AG04450 (cell line): ENCODE measurements around the gene TNK2. TPM values are rescaled to one million over a fixed set of nuclear protein-coding genes. Genes with fewer than 3 reads are reported as not detected.

Experiments used
- CTCF ChIA-PET: fragments of 300-600, 350-600 bp; formaldehyde crosslinking; extraction: SDS; loops from one replicate; lab custom pipeline; 2022; ENCODE audit warnings: antibody characterized with exemption, inconsistent platforms; lab: Charles Lee
- POLR2A ChIA-PET: fragments of 350-600 bp; formaldehyde crosslinking; extraction: SDS; loops from one replicate; lab custom pipeline; 2021; ENCODE audit warnings: antibody characterized with exemption, inconsistent platforms; lab: Yijun Ruan, JAX
- DNase-seq: peaks from one replicate; pipeline ENCODE4 v3.0.0-alpha.2; 2011; ENCODE audit warnings: low read depth, low spot score
- H3K27ac ChIP-seq: one replicate; pipeline ENCODE4 v1.5.1; 2012; ENCODE audit warnings: low read depth, low read length, control low read depth
- H3K27me3 ChIP-seq: one replicate; pipeline ENCODE4 v1.6.0; 2012; ENCODE audit warnings: low read length; ENCODE audit not compliant: control insufficient read depth, insufficient read depth
- H3K4me3 ChIP-seq: 2 replicates; pipeline ENCODE4 v1.5.1; 2011; ENCODE audit warnings: mild to moderate bottlenecking, low read depth, low read length, control low read depth
- H3K9me3 ChIP-seq: 2 replicates; pipeline ENCODE4 v1.5.1; 2012; ENCODE audit warnings: low read length; ENCODE audit not compliant: control insufficient read depth, insufficient read depth
- polyA plus RNA-seq: library from polyadenylated mRNA; depleted of rRNA; stranded (reverse); fragments of >200 nt; gene quantifications from 2 replicates; pipeline ENCODE4 v1.2.3, GENCODE V29; 2011
- TF ChIP-seq, protein P1 (sequence below): IDR thresholded peaks from 2 replicates; pipeline ENCODE4 v1.5.1; 2011; ENCODE audit warnings: low read depth, low read length, control low read depth, inconsistent platforms

The TNK2 gene
- polyA plus RNA-seq, 1 experiment, result 2.7 TPM

GRCh38 chr3:195892105-195893043, 16.0 kb downstream of the TNK2 start:
- no peak overlapping the region for H3K27ac ChIP-seq
- no peaks in the 10 kb centered on the region for H3K27me3 ChIP-seq
- H3K4me3 ChIP-seq, result peak overlapping the region; percentile 37
- no peaks in the 10 kb centered on the region; the same call in 1 of the 2 replicates for H3K9me3 ChIP-seq
- ChIA-PET POLR2A (interaction anchor here (0.8 to 0.9 kb wide), 2 partner anchors 10 to 16 kb away, joined by 3 read pairs; partner anchors contain the start of gene TNK2), CTCF (interaction anchor here (0.8 to 7.1 kb wide), 6 partner anchors 10 to 38 kb away, joined by 3 to 143 read pairs (median 64); partner anchors contain the start of gene TNK2)
- TF ChIP-seq, protein P1, sequence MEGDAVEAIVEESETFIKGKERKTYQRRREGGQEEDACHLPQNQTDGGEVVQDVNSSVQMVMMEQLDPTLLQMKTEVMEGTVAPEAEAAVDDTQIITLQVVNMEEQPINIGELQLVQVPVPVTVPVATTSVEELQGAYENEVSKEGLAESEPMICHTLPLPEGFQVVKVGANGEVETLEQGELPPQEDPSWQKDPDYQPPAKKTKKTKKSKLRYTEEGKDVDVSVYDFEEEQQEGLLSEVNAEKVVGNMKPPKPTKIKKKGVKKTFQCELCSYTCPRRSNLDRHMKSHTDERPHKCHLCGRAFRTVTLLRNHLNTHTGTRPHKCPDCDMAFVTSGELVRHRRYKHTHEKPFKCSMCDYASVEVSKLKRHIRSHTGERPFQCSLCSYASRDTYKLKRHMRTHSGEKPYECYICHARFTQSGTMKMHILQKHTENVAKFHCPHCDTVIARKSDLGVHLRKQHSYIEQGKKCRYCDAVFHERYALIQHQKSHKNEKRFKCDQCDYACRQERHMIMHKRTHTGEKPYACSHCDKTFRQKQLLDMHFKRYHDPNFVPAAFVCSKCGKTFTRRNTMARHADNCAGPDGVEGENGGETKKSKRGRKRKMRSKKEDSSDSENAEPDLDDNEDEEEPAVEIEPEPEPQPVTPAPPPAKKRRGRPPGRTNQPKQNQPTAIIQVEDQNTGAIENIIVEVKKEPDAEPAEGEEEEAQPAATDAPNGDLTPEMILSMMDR, result 0 out of 2 replicates have a peak, but pooled peaks have one; percentile 3
- no peak for DNase-seq

GRCh38 chr3:195891431-195892104, 16.8 kb downstream of the TNK2 start:
- Histone ChIP-seq H3K9me3 (peaks cover 4% of the 10 kb centered on the region; the same call in 1 of the 2 replicates), H3K27ac (no peak overlapping the region), H3K4me3 (peak overlapping the region; percentile 37; the same call in 1 of the 2 replicates), H3K27me3 (no peaks in the 10 kb centered on the region)
- POLR2A ChIA-PET, result interaction anchor here (0.9 kb wide), 1 partner anchor 32 kb away, joined by 3 read pairs; no protein-coding TSS in a partner anchor
- TF ChIP-seq, protein P1, result no peak
- DNase-seq, result no peak
- CTCF ChIA-PET, result interaction anchor here (1.7 to 7.1 kb wide), 4 partner anchors 23 to 37 kb away, joined by 6 to 143 read pairs (median 116); no protein-coding TSS in a partner anchor

- CTCF ChIA-PET, result interaction anchor here (1.2 to 6.9 kb wide), 4 partner anchors 25 to 35 kb away, joined by 5 to 143 read pairs (median 10); no protein-coding TSS in a partner anchor
- no peak for DNase-seq
Observed at GRCh38 chr3:195889870-195890295, 18.5 kb downstream of the TNK2 start.

GRCh38 chr3:195888981-195889869, 19.1 kb downstream of the TNK2 start:
- DNase-seq, result no peak
- TF ChIP-seq, protein P1, result no peak
- Histone ChIP-seq H3K9me3 (peaks cover 4% of the 10 kb centered on the region; the same call in 1 of the 2 replicates), H3K27me3 (no peaks in the 10 kb centered on the region), H3K4me3 (no peak overlapping the region), H3K27ac (no peak overlapping the region)
- POLR2A ChIA-PET, result no interaction called here
- CTCF ChIA-PET, result interaction anchor here (1.2 to 6.9 kb wide), 3 partner anchors 26 to 35 kb away, joined by 5 to 143 read pairs (median 13); no protein-coding TSS in a partner anchor

More at GRCh38 chr3:195889870-195890295, 18.5 kb downstream of the TNK2 start:
- no peak overlapping the region for H3K4me3 ChIP-seq
- peaks cover 4% of the 10 kb centered on the region; the same call in 1 of the 2 replicates for H3K9me3 ChIP-seq
- TF ChIP-seq, protein P1, result 0 out of 2 replicates have a peak, but pooled peaks have one; percentile 9
- POLR2A ChIA-PET, result no interaction called here
- H3K27me3 ChIP-seq, result no peaks in the 10 kb centered on the region
- no peak overlapping the region for H3K27ac ChIP-seq
